Glutamatergic neuron (in vitro differentiated cells): Measurements from ENCODE around the gene LRRC42. TPM values are rescaled to one million over a fixed set of nuclear protein-coding genes. Genes with fewer than 3 reads are reported as not detected.

Source experiments
- DNase-seq: peaks from one replicate; pipeline ENCODE4 v3.0.0; 2022
- H3K27ac Mint-ChIP-seq: one replicate; pipeline ENCODE4 v1.8.0; 2020; ENCODE audit warnings: mild to moderate bottlenecking, mixed read lengths, inconsistent platforms; ENCODE audit not compliant: unreplicated experiment
- H3K27me3 Mint-ChIP-seq: one replicate; pipeline ENCODE4 v1.8.0; 2020; ENCODE audit warnings: mild to moderate bottlenecking, moderate library complexity, mixed read lengths, inconsistent platforms; ENCODE audit not compliant: unreplicated experiment
- H3K36me3 Mint-ChIP-seq: one replicate; pipeline ENCODE4 v1.8.0; 2020; ENCODE audit warnings: mild to moderate bottlenecking, mixed read lengths, inconsistent platforms; ENCODE audit not compliant: unreplicated experiment
- H3K4me1 Mint-ChIP-seq: one replicate; pipeline ENCODE4 v1.8.0; 2020; ENCODE audit warnings: mild to moderate bottlenecking, low read depth, mixed read lengths, inconsistent platforms; ENCODE audit not compliant: unreplicated experiment
- H3K4me3 Mint-ChIP-seq: one replicate; pipeline ENCODE4 v1.8.0; 2020; ENCODE audit warnings: mild to moderate bottlenecking, mixed read lengths, inconsistent platforms; ENCODE audit not compliant: unreplicated experiment
- H3K9me3 Mint-ChIP-seq: one replicate; pipeline ENCODE4 v1.8.0; 2020; ENCODE audit warnings: mild to moderate bottlenecking, moderate library complexity, mixed read lengths, inconsistent platforms; ENCODE audit not compliant: unreplicated experiment
- total RNA-seq: library from RNA; stranded (reverse); fragmentation: NEBNext Ultra II Directional; extraction: Animal tissue kit (Norgen Biotek cat#: 25700); gene quantifications from one replicate; pipeline ENCODE4 v1.2.1, GENCODE V29; 2021; ENCODE audit not compliant: unreplicated experiment
- TF ChIP-seq, protein P1 (sequence below): fragments of 200-600 bp; sonication (generic); IDR thresholded peaks from one replicate; pipeline ENCODE4 v1.5.0; 2021; ENCODE audit not compliant: partially characterized antibody, unreplicated experiment

The LRRC42 gene
- total RNA-seq, 1 donor from 2014 or later = 37.5 TPM

- TF ChIP-seq, protein P1, sequence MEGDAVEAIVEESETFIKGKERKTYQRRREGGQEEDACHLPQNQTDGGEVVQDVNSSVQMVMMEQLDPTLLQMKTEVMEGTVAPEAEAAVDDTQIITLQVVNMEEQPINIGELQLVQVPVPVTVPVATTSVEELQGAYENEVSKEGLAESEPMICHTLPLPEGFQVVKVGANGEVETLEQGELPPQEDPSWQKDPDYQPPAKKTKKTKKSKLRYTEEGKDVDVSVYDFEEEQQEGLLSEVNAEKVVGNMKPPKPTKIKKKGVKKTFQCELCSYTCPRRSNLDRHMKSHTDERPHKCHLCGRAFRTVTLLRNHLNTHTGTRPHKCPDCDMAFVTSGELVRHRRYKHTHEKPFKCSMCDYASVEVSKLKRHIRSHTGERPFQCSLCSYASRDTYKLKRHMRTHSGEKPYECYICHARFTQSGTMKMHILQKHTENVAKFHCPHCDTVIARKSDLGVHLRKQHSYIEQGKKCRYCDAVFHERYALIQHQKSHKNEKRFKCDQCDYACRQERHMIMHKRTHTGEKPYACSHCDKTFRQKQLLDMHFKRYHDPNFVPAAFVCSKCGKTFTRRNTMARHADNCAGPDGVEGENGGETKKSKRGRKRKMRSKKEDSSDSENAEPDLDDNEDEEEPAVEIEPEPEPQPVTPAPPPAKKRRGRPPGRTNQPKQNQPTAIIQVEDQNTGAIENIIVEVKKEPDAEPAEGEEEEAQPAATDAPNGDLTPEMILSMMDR = no peak
- H3K4me1 Mint-ChIP-seq = peaks cover 23% of the 10 kb centered on the region
- DNase-seq = peak; percentile 48
- H3K4me3 Mint-ChIP-seq = peak overlapping the region; percentile 50
- H3K27me3 Mint-ChIP-seq = peaks cover 2% of the 10 kb centered on the region
- no peaks in the 10 kb centered on the region for H3K36me3 Mint-ChIP-seq
- peak overlapping the region; percentile 42 for H3K27ac Mint-ChIP-seq
- H3K9me3 Mint-ChIP-seq = peaks cover 3% of the 10 kb centered on the region
These were observed 33.7 kb downstream of the LRRC42 start for GRCh38 chr1:53979712-53980450.

- Mint-ChIP-seq H3K27me3 (peaks cover 2% of the 10 kb centered on the region), H3K9me3 (peaks cover 3% of the 10 kb centered on the region), H3K4me1 (peaks cover 23% of the 10 kb centered on the region), H3K27ac (no peak overlapping the region), H3K4me3 (no peak overlapping the region), H3K36me3 (no peaks in the 10 kb centered on the region)
- TF ChIP-seq, protein P1 = no peak
- no peak for DNase-seq
These were observed 35.1 kb downstream of the LRRC42 start for GRCh38 chr1:53981220-53981619.

DNA sequence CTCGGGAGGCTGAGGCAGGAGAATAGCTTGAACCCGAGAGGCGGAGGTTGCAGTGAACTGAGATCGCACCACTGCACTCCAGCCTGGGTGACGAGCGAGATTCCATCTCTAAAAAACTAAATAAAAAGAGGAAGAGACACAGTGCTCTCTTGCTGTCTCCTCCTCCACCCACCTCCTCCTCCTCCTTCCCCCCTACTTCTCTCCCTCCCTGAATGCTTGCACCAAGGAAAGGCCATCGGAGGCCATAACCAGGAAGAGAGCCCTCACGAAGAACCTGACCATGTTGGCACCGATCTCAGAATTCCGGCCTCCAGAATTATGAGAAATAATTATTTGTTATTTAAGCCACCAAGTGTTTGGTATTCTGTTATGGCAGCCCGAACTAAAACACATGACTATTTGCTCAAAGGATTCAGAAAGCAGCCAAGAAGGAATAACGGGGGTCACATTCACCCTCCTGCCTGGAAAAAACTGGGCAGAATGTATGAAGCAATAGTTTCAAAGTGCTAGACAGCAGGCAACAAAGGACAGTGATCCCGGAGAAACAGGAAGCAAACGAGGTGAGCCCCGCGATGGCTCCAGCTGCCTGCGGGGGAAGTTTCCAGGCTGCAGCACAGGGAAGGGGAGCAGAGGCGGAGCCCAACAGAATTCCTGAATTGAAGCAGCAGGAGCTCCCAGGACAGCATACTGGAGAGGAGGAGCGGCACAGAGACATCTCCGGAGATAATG, 36.0 kb downstream of the LRRC42 start:
- H3K4me1 Mint-ChIP-seq = peaks cover 23% of the 10 kb centered on the region
- no peaks in the 10 kb centered on the region for H3K36me3 Mint-ChIP-seq
- H3K4me3 Mint-ChIP-seq = peak overlapping the region; percentile 9
- H3K27ac Mint-ChIP-seq = no peak overlapping the region
- TF ChIP-seq, protein P1 = no peak
- DNase-seq = no peak
- H3K27me3 Mint-ChIP-seq = peaks cover 2% of the 10 kb centered on the region
- H3K9me3 Mint-ChIP-seq = peaks cover 3% of the 10 kb centered on the region

DNA sequence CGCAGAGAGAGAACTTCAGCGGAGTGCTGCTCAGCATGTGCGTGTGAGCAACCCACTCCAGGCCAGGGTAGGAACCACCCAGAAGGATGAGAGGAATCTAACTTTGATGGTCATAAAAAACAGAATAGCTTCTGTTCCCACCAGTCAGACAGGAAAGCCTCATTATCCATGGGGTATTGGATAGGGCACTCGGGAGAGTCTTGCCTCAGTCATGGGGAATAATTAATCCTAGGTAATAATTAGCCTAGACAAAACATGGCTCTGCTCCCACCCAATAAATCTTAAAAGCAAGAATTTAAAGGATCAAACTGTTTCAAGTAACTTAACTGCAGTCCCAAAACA, 36.6 kb downstream of the LRRC42 start:
- no peak for DNase-seq
- Mint-ChIP-seq H3K36me3 (no peaks in the 10 kb centered on the region), H3K4me1 (peaks cover 23% of the 10 kb centered on the region), H3K27me3 (peaks cover 2% of the 10 kb centered on the region), H3K9me3 (peaks cover 3% of the 10 kb centered on the region), H3K4me3 (no peak overlapping the region), H3K27ac (no peak overlapping the region)
- TF ChIP-seq, protein P1 = no peak

- H3K27ac Mint-ChIP-seq = no peak overlapping the region
- H3K27me3 Mint-ChIP-seq = no peaks in the 10 kb centered on the region
- no peak for DNase-seq
- no peak overlapping the region for H3K4me3 Mint-ChIP-seq
- TF ChIP-seq, protein P1 = no peak
- H3K9me3 Mint-ChIP-seq = no peaks in the 10 kb centered on the region
- H3K4me1 Mint-ChIP-seq = peaks cover 9% of the 10 kb centered on the region
- H3K36me3 Mint-ChIP-seq = no peaks in the 10 kb centered on the region
These were observed 38.6 kb downstream of the LRRC42 start for GRCh38 chr1:53984726-53985125.
